IMR-90 (cell line): ENCODE results near the gene SH2D6. TPM values are rescaled to one million over a fixed set of nuclear protein-coding genes. Genes with fewer than 3 reads are reported as not detected.

ENCODE experiments used
- ATAC-seq: fragments of 200-7000 bp; cut with Tn5 transposase; 2 replicates; pipeline ENCODE4 v1.9.1; 2020; ENCODE audit warnings: low read depth, mild to moderate bottlenecking, moderate library complexity
- BruUV-seq: library from RNA; stranded (reverse); fragments of 400-500 nt; replicated peaks from 2 replicates; lab custom pipeline; 2021; lab: Mats Ljungman, UMichigan
- CTCF ChIA-PET: fragments of 300-600 bp; formaldehyde crosslinking; extraction: SDS; loops from one replicate; lab custom pipeline; 2021; ENCODE audit warnings: antibody characterized with exemption; lab: Yijun Ruan, JAX
- POLR2A ChIA-PET: fragments of 300-600 bp; sonication (Branson Sonifier 250); formaldehyde crosslinking; loops from one replicate; lab custom pipeline; 2022; ENCODE audit warnings: antibody characterized with exemption; ENCODE audit not compliant: unreplicated experiment; lab: Charles Lee
- DNase-seq: peaks from one replicate; pipeline ENCODE4 v3.0.0; 2013
- H2AFZ ChIP-seq: replicated peaks from 2 replicates; pipeline ENCODE3; 2013; ENCODE audit warnings: low read length, mild to moderate bottlenecking; ENCODE audit not compliant: poor library complexity
- H2AK5ac ChIP-seq: 2 replicates; pipeline ENCODE4 v1.6.1; 2013; ENCODE audit warnings: low read depth, low read length, inconsistent platforms
- H2AK9ac ChIP-seq: replicated peaks from 2 replicates; pipeline ENCODE3; 2013; ENCODE audit warnings: mild to moderate bottlenecking, low read depth, low read length, moderate library complexity; ENCODE audit not compliant: poor library complexity
- H2BK120ac ChIP-seq: 2 replicates; pipeline ENCODE4 v1.6.1; 2013; ENCODE audit warnings: low read depth, low read length, inconsistent platforms
- H2BK15ac ChIP-seq: 3 replicates; pipeline ENCODE4 v1.6.1; 2013; ENCODE audit warnings: low read depth, low read length, inconsistent platforms
- H2BK20ac ChIP-seq: 2 replicates; pipeline ENCODE4 v1.6.1; 2013; ENCODE audit warnings: low read depth, mild to moderate bottlenecking, inconsistent platforms, low read length, moderate library complexity
- H2BK5ac ChIP-seq: 2 replicates; pipeline ENCODE4 v1.6.1; 2013; ENCODE audit warnings: mild to moderate bottlenecking, low read depth, low read length, inconsistent platforms; ENCODE audit not compliant: poor library complexity, severe bottlenecking
- H3K14ac ChIP-seq: replicated peaks from 2 replicates; pipeline ENCODE4 v1.6.1; 2013; ENCODE audit warnings: low read depth, low read length, inconsistent platforms
- H3K18ac ChIP-seq: 2 replicates; pipeline ENCODE4 v1.6.1; 2013; ENCODE audit warnings: low read depth, low read length, control low read depth
- H3K23ac ChIP-seq: 2 replicates; pipeline ENCODE4 v1.6.1; 2013; ENCODE audit warnings: low read depth, low read length, inconsistent platforms
- H3K27ac ChIP-seq: 2 replicates; pipeline ENCODE4 v1.5.1; 2013; ENCODE audit warnings: mild to moderate bottlenecking, control low read depth, low read length; ENCODE audit not compliant: insufficient read depth
- H3K27me3 ChIP-seq: 2 replicates; pipeline ENCODE4 v1.6.1; 2013; ENCODE audit warnings: low read length; ENCODE audit not compliant: control insufficient read depth, insufficient read depth
- H3K36me3 ChIP-seq: 2 replicates; pipeline ENCODE4 v1.6.1; 2013; ENCODE audit warnings: low read length, mixed read lengths; ENCODE audit not compliant: control insufficient read depth, insufficient read depth
- H3K4ac ChIP-seq: 2 replicates; pipeline ENCODE4 v1.6.1; 2013; ENCODE audit warnings: low read depth, low read length, inconsistent platforms
- H3K4me1 ChIP-seq: 2 replicates; pipeline ENCODE4 v1.6.1; 2013; ENCODE audit warnings: low read length, mixed read lengths; ENCODE audit not compliant: control insufficient read depth, insufficient read depth
- H3K4me2 ChIP-seq: 2 replicates; pipeline ENCODE4 v1.6.1; 2013; ENCODE audit warnings: low read depth, mild to moderate bottlenecking, control low read depth, low read length, moderate library complexity
- H3K4me3 ChIP-seq: 2 replicates; pipeline ENCODE4 v1.5.1; 2013; ENCODE audit warnings: low read depth, mild to moderate bottlenecking, control low read depth, low read length, moderate library complexity; ENCODE audit not compliant: insufficient read depth
- H3K56ac ChIP-seq: 2 replicates; pipeline ENCODE4 v1.6.1; 2013; ENCODE audit warnings: low read length, inconsistent platforms; ENCODE audit not compliant: insufficient read depth; ENCODE audit errors: extremely low read depth
- H3K79me1 ChIP-seq, 2 experiments: 2 replicates each; pipeline ENCODE4 v1.6.1; 2013; ENCODE audit warnings: low read length in 2 of 2, inconsistent platforms in 1 of 2, low read depth in 1 of 2
- H3K9ac ChIP-seq: 2 replicates; pipeline ENCODE4 v1.6.1; 2013; ENCODE audit warnings: low read depth, low read length, control low read depth
- H3K9me1 ChIP-seq: 2 replicates; pipeline ENCODE4 v1.6.1; 2013; ENCODE audit warnings: low read length, inconsistent platforms; ENCODE audit not compliant: insufficient read depth
- H3K9me3 ChIP-seq: 2 replicates; pipeline ENCODE4 v1.6.1; 2013; ENCODE audit warnings: low read length; ENCODE audit not compliant: control insufficient read depth, insufficient read depth
- H4K20me1 ChIP-seq: 2 replicates; pipeline ENCODE4 v1.6.1; 2013; ENCODE audit warnings: low read length, inconsistent platforms; ENCODE audit not compliant: insufficient read depth
- H4K5ac ChIP-seq: 2 replicates; pipeline ENCODE4 v1.6.1; 2013; ENCODE audit warnings: mild to moderate bottlenecking, low read depth, low read length, control low read depth
- H4K8ac ChIP-seq, 2 experiments: 2 replicates each; pipeline ENCODE4 v1.6.1; 2013; ENCODE audit warnings: low read depth in 2 of 2, low read length in 2 of 2, control low read depth in 1 of 2, inconsistent platforms in 1 of 2
- H4K91ac ChIP-seq: 2 replicates; pipeline ENCODE4 v1.6.1; 2013; ENCODE audit warnings: low read depth, low read length, inconsistent platforms; ENCODE audit not compliant: insufficient read depth
- BHLHE40 ChIP-seq: fragments of 150-350 bp; IDR thresholded peaks from 2 replicates; pipeline ENCODE4 v1.6.1; 2016; ENCODE audit warnings: mild to moderate bottlenecking, low read depth, low read length
- CEBPB ChIP-seq: IDR thresholded peaks from 2 replicates; pipeline ENCODE4 v1.6.1; 2012; ENCODE audit warnings: low read depth, low read length, improper control_type of control experiment
- RFX5 ChIP-seq: IDR thresholded peaks from 2 replicates; pipeline ENCODE4 v1.8.0; 2012; ENCODE audit warnings: low read depth, mild to moderate bottlenecking, low read length, moderate library complexity
- WGBS, 2 experiments: methylation state at CpG; one replicate each; pipeline versions ENCODE4 v1.1.5 to v1.1.7; 2013; ENCODE audit warnings: missing lambda C conversion rate in 2 of 2; ENCODE audit not compliant: insufficient read length in 1 of 2; ENCODE audit errors: extremely low coverage in 2 of 2; 5-methylcytosine and 5-hydroxymethylcytosine counted together
- dilution Hi-C: fragments of 300-500 bp; cut with HindIII; formaldehyde crosslinking; loops from one replicate; pipeline ENCODE4 v1.14.3; 2018; ENCODE audit warnings: low sequenced_read_pairs; ENCODE audit not compliant: unreplicated experiment
- in situ Hi-C: fragments of 300-500 bp; cut with MboI; formaldehyde crosslinking; loops from 3 replicates; pipeline ENCODE4 v1.14.3; 2019; ENCODE audit warnings: low sequenced_read_pairs, inconsistent platforms, mixed read lengths
- intact Hi-C: fragments of 100-400 bp; cut with micrococcal nuclease; formaldehyde crosslinking; loops from 2 replicates; pipeline ENCODE4 v1.10.0; 2022
- polyA plus RNA-seq, 3 experiments: library from polyadenylated mRNA; depleted of rRNA; stranded (reverse); fragments of >200 nt; gene quantifications; 2 replicates each; pipeline ENCODE4 v1.2.3, GENCODE V29; 2012; ENCODE audit warnings: low replicate concordance in 1 of 3
- total RNA-seq: library from RNA; depleted of rRNA; stranded (reverse); fragments of >200 nt; gene quantifications from 2 replicates; pipeline ENCODE4 v1.2.3, GENCODE V29; 2012
- TF ChIP-seq, protein P1 (sequence below): conservative IDR thresholded peaks from 2 replicates; pipeline ENCODE4 v1.5.1; 2012; ENCODE audit warnings: mild to moderate bottlenecking, low read depth, low read length, improper control_type of control experiment

SH2D6 gene
- total and polyA plus RNA-seq, 2 of the 4 experiments (the other 2 are of a cell fraction) = 0.32 to 0.36 TPM

DNA sequence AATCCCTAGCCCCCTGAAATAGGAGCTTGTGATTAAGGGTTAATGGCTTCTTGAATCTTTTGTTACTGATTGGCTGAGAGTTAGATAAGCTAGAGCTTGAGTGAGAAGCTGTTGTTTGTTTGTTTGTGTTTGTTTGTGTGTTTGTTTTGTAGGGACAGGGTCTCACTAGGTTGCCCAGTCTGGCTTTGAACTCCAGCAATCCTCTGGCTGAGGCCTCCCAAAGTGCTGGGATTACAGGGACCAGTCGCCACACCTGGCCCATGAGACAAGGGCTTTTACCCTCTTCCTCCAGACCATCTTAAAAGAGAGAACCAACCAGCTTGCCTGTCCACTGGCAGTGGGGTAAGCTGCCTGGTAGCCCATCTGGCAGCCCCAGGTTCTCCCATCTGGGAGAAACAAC, 58.1 kb downstream of the SH2D6 start (continued):
- TF ChIP-seq, protein P1, sequence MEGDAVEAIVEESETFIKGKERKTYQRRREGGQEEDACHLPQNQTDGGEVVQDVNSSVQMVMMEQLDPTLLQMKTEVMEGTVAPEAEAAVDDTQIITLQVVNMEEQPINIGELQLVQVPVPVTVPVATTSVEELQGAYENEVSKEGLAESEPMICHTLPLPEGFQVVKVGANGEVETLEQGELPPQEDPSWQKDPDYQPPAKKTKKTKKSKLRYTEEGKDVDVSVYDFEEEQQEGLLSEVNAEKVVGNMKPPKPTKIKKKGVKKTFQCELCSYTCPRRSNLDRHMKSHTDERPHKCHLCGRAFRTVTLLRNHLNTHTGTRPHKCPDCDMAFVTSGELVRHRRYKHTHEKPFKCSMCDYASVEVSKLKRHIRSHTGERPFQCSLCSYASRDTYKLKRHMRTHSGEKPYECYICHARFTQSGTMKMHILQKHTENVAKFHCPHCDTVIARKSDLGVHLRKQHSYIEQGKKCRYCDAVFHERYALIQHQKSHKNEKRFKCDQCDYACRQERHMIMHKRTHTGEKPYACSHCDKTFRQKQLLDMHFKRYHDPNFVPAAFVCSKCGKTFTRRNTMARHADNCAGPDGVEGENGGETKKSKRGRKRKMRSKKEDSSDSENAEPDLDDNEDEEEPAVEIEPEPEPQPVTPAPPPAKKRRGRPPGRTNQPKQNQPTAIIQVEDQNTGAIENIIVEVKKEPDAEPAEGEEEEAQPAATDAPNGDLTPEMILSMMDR = no peak
- TF ChIP-seq RFX5 = no peak

DNA sequence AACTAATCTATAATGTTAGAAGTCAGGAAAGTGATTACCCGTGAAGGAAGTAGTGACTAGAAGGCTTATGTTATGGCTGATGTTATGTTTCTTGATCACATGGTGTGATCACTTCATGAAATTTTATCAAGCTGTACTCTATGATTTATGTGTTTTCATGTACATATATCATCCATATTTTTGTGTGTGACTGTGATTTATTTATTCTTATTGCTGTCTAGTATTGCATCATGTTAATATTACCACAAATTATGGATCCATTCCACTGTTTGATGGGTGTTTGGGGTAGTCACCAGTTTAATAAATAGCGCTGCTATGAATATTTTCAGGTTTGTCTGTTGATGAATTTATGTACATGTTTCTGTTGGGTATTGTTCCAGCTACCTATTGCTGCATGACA, 59.4 kb downstream of the SH2D6 start:
- POLR2A ChIA-PET = no interaction called here
- TF ChIP-seq BHLHE40 = no peak
- TF ChIP-seq CEBPB = peak; percentile 48
- CTCF ChIA-PET = no interaction called here

More for the DNA sequence above, 59.4 kb downstream of the SH2D6 start:
- dilution Hi-C loops (no loop called here), in situ Hi-C loops (no loop called here), intact Hi-C loops (no loop called here)
- Histone ChIP-seq H3K4ac (no peak overlapping the region), H2AFZ (no peak overlapping the region), H3K4me2 (no peak overlapping the region), H3K23ac (no peak overlapping the region), H3K36me3 (no peaks in the 10 kb centered on the region), H2BK15ac (no peak overlapping the region), H3K18ac (no peak overlapping the region), H2BK20ac (no peak overlapping the region), H3K9me1 (no peaks in the 10 kb centered on the region), H2BK120ac (no peak overlapping the region), H3K9me3 (no peaks in the 10 kb centered on the region), H3K27me3 (no peaks in the 10 kb centered on the region), H2BK5ac (no peak overlapping the region), H3K4me1 (peaks cover 6% of the 10 kb centered on the region; the same call in 1 of the 2 replicates), H4K8ac (no peak overlapping the region), H4K20me1 (no peaks in the 10 kb centered on the region), H4K91ac (no peak overlapping the region), H4K5ac (no peak overlapping the region), H3K4me3 (no peak overlapping the region), H2AK5ac (no peak overlapping the region), H3K79me1 (no peaks in the 10 kb centered on the region), H3K14ac (no peak overlapping the region), H3K9ac (no peak overlapping the region), H3K27ac (no peak overlapping the region), H2AK9ac (no peak overlapping the region), H3K56ac (no peak overlapping the region)
- DNase-seq (no peak), ATAC-seq (no peak)
- no CpG with 5 or more reads among the region's 2 CpGs for WGBS, 2 experiments
- BruUV-seq = no TSS peak
